ENCODE measurements around the gene VWF. TPM values are rescaled to one million over a fixed set of nuclear protein-coding genes. Genes with fewer than 3 reads are reported as not detected.
"Not testable (repeated sequence)": the region's sequence is repeated elsewhere in the genome, so short reads cannot be mapped to it uniquely, and the experiment has no call there.

The VWF gene
- total RNA-seq, 2 experiments from 2014 or later, result not detected

DNA sequence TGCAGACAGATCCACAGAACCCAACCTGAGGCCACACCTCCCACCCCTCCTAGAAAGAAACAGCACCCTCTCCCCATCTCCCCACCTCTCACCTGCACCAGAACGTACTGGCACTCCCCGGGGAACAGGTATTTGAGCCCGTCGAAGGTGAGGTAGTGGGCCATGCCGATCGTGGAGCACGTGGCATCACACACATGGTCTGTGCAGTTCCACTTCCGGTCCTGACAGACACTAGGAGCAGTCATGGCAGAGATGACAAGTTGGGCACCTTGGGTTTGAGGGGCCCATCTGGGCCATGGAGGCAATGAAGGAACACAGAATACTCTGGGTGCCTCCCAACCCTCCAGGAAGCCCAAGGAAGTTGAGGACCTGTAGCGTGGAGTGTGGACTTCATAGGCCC is 89.9 kb downstream of the VWF start:
- Mint-ChIP-seq H3K4me3 (no peak overlapping the region), H3K4me1 (ENCODE audit: low read depth) (no peaks in the 10 kb centered on the region), H3K36me3 (ENCODE audit: low read depth) (no peaks in the 10 kb centered on the region), H3K27ac (no peak overlapping the region), H3K9me3 (ENCODE audit: insufficient read depth) (no peaks in the 10 kb centered on the region), H3K27me3 (ENCODE audit: low read depth) (no peaks in the 10 kb centered on the region)
- ATAC-seq (no peak), DNase-seq (no peak)
- CTCF ChIA-PET, result interaction anchor here (3.2 kb wide), 1 partner anchor 46 kb away, joined by 22 read pairs; no protein-coding TSS in a partner anchor
- POLR2A ChIA-PET, result interaction anchor here (1.0 kb wide), 1 partner anchor 46 kb away, joined by 3 read pairs; no protein-coding TSS in a partner anchor

- no peak overlapping the region for H3K27ac Mint-ChIP-seq
- CTCF ChIA-PET, result interaction anchor here (3.2 kb wide), 1 partner anchor 45 kb away, joined by 22 read pairs; no protein-coding TSS in a partner anchor
Measured at GRCh38 chr12:6033546-6033945, 90.9 kb downstream of the VWF start.

GRCh38 chr12:6032726-6033125 is 91.7 kb downstream of the VWF start:
- Mint-ChIP-seq H3K27ac (no peak overlapping the region), H3K4me1 (ENCODE audit: low read depth) (no peaks in the 10 kb centered on the region), H3K27me3 (ENCODE audit: low read depth) (peaks cover 4% of the 10 kb centered on the region), H3K36me3 (ENCODE audit: low read depth) (no peaks in the 10 kb centered on the region), H3K9me3 (ENCODE audit: insufficient read depth) (no peaks in the 10 kb centered on the region), H3K4me3 (no peak overlapping the region)
- ChIA-PET CTCF (interaction anchor here (3.2 kb wide), 1 partner anchor 44 kb away, joined by 22 read pairs; no protein-coding TSS in a partner anchor), POLR2A (no interaction called here)
- DNase-seq (no peak), ATAC-seq (no peak)

More at GRCh38 chr12:6033546-6033945, 90.9 kb downstream of the VWF start:
- POLR2A ChIA-PET, result no interaction called here
- H3K36me3 Mint-ChIP-seq (ENCODE audit: low read depth), result no peaks in the 10 kb centered on the region
- H3K4me3 Mint-ChIP-seq, result no peak overlapping the region
- ATAC-seq, result no peak
- no peaks in the 10 kb centered on the region for H3K9me3 Mint-ChIP-seq (ENCODE audit: insufficient read depth)
- H3K27me3 Mint-ChIP-seq (ENCODE audit: low read depth), result no peaks in the 10 kb centered on the region
- no peak for DNase-seq
- H3K4me1 Mint-ChIP-seq (ENCODE audit: low read depth), result no peaks in the 10 kb centered on the region

- ATAC-seq (no peak), DNase-seq (no peak)
- H3K27ac Mint-ChIP-seq, result no peak overlapping the region
- H3K4me3 Mint-ChIP-seq, result no peak overlapping the region
- ChIA-PET POLR2A (no interaction called here), CTCF (interaction anchor here (0.6 kb wide), 1 partner anchor 43 kb away, joined by 3 read pairs; no protein-coding TSS in a partner anchor)
- H3K36me3 Mint-ChIP-seq (ENCODE audit: low read depth), result no peaks in the 10 kb centered on the region
- H3K9me3 Mint-ChIP-seq (ENCODE audit: insufficient read depth), result no peaks in the 10 kb centered on the region
- no peaks in the 10 kb centered on the region for H3K4me1 Mint-ChIP-seq (ENCODE audit: low read depth)
- peaks cover 4% of the 10 kb centered on the region for H3K27me3 Mint-ChIP-seq (ENCODE audit: low read depth)
Measured at GRCh38 chr12:6031001-6031400, 93.5 kb downstream of the VWF start.

GRCh38 chr12:6030081-6030480 is 94.4 kb downstream of the VWF start:
- Mint-ChIP-seq H3K4me3 (no peak overlapping the region), H3K27me3 (ENCODE audit: low read depth) (peaks cover 4% of the 10 kb centered on the region), H3K9me3 (ENCODE audit: insufficient read depth) (no peaks in the 10 kb centered on the region), H3K4me1 (ENCODE audit: low read depth) (no peaks in the 10 kb centered on the region), H3K27ac (no peak overlapping the region), H3K36me3 (ENCODE audit: low read depth) (no peaks in the 10 kb centered on the region)
- ChIA-PET CTCF (interaction anchor here (1.0 to 1.1 kb wide), 2 partner anchors 9 to 40 kb away, joined by 3 read pairs; no protein-coding TSS in a partner anchor), POLR2A (no interaction called here)
- no peak for ATAC-seq
- no peak for DNase-seq

DNA sequence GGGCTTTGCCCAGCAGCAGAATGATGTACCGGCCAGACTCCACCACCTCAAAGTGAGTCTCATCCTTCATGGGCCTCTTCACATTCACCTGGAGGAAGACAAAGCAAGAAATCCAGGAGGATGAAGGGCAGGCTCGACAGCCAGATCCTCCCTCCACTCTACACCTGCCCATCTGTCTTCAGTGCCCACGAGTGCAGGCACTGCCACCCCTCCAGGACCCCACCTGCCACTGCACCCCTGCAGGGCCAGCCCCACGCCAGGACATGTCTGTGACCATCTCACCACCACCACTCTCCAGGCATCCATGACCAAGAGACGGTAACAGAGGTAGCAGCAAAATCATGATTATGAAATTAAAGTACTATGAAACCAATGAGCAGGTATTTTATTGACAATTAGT is 95.1 kb downstream of the VWF start:
- DNase-seq, result no peak
- Mint-ChIP-seq H3K27ac (no peak overlapping the region), H3K36me3 (ENCODE audit: low read depth) (no peaks in the 10 kb centered on the region), H3K9me3 (ENCODE audit: insufficient read depth) (no peaks in the 10 kb centered on the region), H3K4me1 (ENCODE audit: low read depth) (no peaks in the 10 kb centered on the region), H3K27me3 (ENCODE audit: low read depth) (peaks cover 4% of the 10 kb centered on the region), H3K4me3 (no peak overlapping the region)
- POLR2A ChIA-PET, result no interaction called here
- CTCF ChIA-PET, result interaction anchor here (1.0 to 1.1 kb wide), 2 partner anchors 10 to 40 kb away, joined by 3 read pairs; no protein-coding TSS in a partner anchor
- ATAC-seq, result no peak

GRCh38 chr12:6026998-6027397 is 97.5 kb downstream of the VWF start:
- ChIA-PET CTCF (interaction anchor here (1.0 to 1.3 kb wide), 2 partner anchors 11 to 37 kb away, joined by 5 read pairs; no protein-coding TSS in a partner anchor), POLR2A (no interaction called here)
- Mint-ChIP-seq H3K4me3 (no peak overlapping the region), H3K36me3 (ENCODE audit: low read depth) (no peaks in the 10 kb centered on the region), H3K27me3 (ENCODE audit: low read depth) (peaks cover 4% of the 10 kb centered on the region), H3K9me3 (ENCODE audit: insufficient read depth) (no peaks in the 10 kb centered on the region), H3K4me1 (ENCODE audit: low read depth) (no peaks in the 10 kb centered on the region), H3K27ac (no peak overlapping the region)
- DNase-seq (no peak), ATAC-seq (no peak)

- CTCF ChIA-PET, result interaction anchor here (1.0 kb wide), 1 partner anchor 83 kb away, joined by 3 read pairs; no protein-coding TSS in a partner anchor
- DNase-seq; H3K9me3 Mint-ChIP-seq (ENCODE audit: insufficient read depth); H3K36me3 Mint-ChIP-seq (ENCODE audit: low read depth); ATAC-seq; H3K27me3 Mint-ChIP-seq (ENCODE audit: low read depth); H3K27ac Mint-ChIP-seq; POLR2A ChIA-PET; H3K4me3 Mint-ChIP-seq; H3K4me1 Mint-ChIP-seq (ENCODE audit: low read depth): not testable (repeated sequence)
Measured at GRCh38 chr12:6025703-6026298, 98.7 kb downstream of the VWF start.

DNA sequence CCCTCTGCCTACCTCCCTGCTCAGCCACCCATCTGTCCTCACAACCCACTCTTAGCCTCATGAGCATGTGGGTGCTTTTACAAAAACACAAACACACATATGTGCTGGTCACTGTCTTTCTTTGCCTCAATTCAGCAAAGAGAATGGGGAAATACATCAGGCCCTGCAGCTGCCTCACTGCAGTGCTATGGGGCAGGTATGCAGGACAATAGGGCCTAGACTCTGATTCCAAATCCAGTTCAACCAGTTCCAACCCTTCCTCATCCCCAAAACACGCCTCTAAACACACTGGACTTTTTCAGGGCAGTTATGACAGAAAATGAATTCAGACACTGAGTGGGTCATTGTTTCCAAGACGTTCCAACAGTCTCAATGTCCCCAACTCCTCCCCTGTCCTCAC is 100.4 kb downstream of the VWF start:
- H3K4me1 Mint-ChIP-seq (ENCODE audit: low read depth); H3K9me3 Mint-ChIP-seq (ENCODE audit: insufficient read depth); H3K4me3 Mint-ChIP-seq; H3K36me3 Mint-ChIP-seq (ENCODE audit: low read depth); DNase-seq; H3K27me3 Mint-ChIP-seq (ENCODE audit: low read depth); POLR2A ChIA-PET; H3K27ac Mint-ChIP-seq; ATAC-seq; CTCF ChIA-PET: not testable (repeated sequence)

- Mint-ChIP-seq H3K9me3 (ENCODE audit: insufficient read depth) (no peaks in the 10 kb centered on the region), H3K4me3 (no peak overlapping the region), H3K27ac (no peak overlapping the region), H3K27me3 (ENCODE audit: low read depth) (peaks cover 2% of the 10 kb centered on the region), H3K36me3 (ENCODE audit: low read depth) (no peaks in the 10 kb centered on the region), H3K4me1 (ENCODE audit: low read depth) (no peaks in the 10 kb centered on the region)
- ATAC-seq (no peak), DNase-seq (no peak)
- ChIA-PET CTCF (no interaction called here), POLR2A (no interaction called here)
Measured at GRCh38 chr12:6020930-6021329, 103.5 kb downstream of the VWF start.

DNA sequence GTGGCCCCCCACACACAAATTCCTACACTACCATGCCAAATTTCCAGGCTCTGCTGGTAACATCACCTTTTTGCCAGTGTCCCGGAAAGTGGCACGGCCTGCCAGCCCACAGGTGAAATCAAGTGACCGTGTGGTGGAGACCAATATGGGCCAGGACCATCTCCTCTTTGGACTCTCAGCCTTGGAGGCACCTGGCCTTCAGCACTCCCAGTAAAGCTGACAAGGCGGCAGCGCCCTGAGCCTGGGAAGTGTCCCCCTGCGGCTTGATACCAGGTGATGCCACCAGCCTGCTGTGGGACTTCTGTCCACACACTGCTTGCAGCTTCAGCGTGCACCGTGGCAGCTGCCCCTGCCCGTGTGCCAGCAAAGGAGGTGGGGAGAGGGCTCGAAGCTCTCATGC is 104.0 kb downstream of the VWF start:
- CTCF ChIA-PET; H3K9me3 Mint-ChIP-seq (ENCODE audit: insufficient read depth): not testable (repeated sequence)

DNA sequence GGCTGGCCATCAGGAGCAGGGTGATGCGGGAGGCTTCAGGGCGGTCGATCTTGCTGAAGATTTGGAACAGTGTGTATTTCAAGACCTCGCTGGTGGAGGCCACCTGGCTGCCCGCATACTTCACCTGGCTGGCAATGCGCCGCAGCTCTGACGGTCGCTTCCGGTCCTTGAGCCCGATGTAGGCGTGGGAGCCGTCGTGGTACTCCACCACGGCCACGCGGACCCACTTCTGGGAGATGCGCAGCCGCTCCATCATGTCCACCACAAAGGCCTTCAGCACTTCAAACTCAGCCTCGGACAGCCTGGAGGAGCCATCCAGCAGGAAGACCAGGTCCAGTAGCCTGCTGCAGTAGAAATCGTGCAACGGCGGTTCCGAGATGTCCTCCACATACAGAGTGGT is 105.2 kb downstream of the VWF start:
- H3K36me3 Mint-ChIP-seq (ENCODE audit: low read depth); H3K27ac Mint-ChIP-seq; H3K27me3 Mint-ChIP-seq (ENCODE audit: low read depth); POLR2A ChIA-PET; H3K4me1 Mint-ChIP-seq (ENCODE audit: low read depth); H3K4me3 Mint-ChIP-seq; ATAC-seq; CTCF ChIA-PET; H3K9me3 Mint-ChIP-seq (ENCODE audit: insufficient read depth); DNase-seq: not testable (repeated sequence)

More for the DNA sequence above, 104.0 kb downstream of the VWF start:
- H3K4me1 Mint-ChIP-seq (ENCODE audit: low read depth); H3K4me3 Mint-ChIP-seq; DNase-seq; H3K27ac Mint-ChIP-seq; H3K27me3 Mint-ChIP-seq (ENCODE audit: low read depth); ATAC-seq; H3K36me3 Mint-ChIP-seq (ENCODE audit: low read depth); POLR2A ChIA-PET: not testable (repeated sequence)

DNA sequence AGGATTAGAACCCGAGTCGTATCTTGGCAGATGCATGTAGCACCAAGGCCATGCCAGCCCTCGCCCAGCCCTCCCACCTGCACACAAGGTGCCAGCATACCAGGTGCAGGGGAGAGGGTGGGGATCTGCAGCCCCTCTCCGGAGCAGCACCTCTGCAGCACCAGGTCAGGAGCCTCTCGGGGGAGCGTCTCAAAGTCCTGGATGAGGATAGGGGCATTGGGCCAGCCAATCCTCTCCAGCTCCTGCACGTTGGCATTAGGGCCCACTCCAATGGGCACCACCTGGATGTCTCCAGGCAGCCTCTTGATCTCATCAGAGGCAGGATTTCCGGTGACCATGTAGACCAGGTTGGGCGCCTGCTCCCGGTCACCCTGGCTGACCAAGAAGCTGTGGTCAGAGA is 106.2 kb downstream of the VWF start:
- DNase-seq, result no peak
- Mint-ChIP-seq H3K4me3 (no peak overlapping the region), H3K27ac (no peak overlapping the region), H3K27me3 (ENCODE audit: low read depth) (peaks cover 5% of the 10 kb centered on the region), H3K9me3 (ENCODE audit: insufficient read depth) (no peaks in the 10 kb centered on the region), H3K36me3 (ENCODE audit: low read depth) (no peaks in the 10 kb centered on the region), H3K4me1 (ENCODE audit: low read depth) (no peaks in the 10 kb centered on the region)
- ChIA-PET POLR2A (no interaction called here), CTCF (no interaction called here)
- no peak for ATAC-seq

Measured in activated CD8-positive, alpha-beta T cell treated with anti-CD3 and anti-CD28 coated beads, Interleukin-2, amount 10 ng/mL, durations not matched to agents 7 days and 5 days (primary cell).